ENCODE results near the gene DTX3L.

Gene DTX3L

DNA sequence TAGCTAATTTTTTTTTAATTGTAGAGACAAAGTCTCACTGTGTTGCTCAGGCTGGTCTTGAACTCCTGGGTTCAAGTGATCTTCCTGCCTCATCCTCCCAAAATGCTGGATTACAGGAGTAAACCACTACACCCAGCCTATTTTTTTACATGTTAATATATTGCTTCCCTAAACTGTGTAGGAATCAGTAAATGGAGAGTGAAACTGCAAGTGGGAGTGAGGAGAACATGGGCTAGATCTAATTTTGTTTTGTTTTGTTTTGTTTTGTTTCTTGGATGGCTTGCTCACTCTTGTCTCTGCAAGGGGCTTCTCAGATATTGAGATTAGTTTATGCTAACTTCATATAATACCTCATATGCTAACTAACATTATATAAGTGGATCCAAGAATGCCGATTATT, 44.8 kb downstream of the DTX3L start:
- no peak for DNase-seq

DNA sequence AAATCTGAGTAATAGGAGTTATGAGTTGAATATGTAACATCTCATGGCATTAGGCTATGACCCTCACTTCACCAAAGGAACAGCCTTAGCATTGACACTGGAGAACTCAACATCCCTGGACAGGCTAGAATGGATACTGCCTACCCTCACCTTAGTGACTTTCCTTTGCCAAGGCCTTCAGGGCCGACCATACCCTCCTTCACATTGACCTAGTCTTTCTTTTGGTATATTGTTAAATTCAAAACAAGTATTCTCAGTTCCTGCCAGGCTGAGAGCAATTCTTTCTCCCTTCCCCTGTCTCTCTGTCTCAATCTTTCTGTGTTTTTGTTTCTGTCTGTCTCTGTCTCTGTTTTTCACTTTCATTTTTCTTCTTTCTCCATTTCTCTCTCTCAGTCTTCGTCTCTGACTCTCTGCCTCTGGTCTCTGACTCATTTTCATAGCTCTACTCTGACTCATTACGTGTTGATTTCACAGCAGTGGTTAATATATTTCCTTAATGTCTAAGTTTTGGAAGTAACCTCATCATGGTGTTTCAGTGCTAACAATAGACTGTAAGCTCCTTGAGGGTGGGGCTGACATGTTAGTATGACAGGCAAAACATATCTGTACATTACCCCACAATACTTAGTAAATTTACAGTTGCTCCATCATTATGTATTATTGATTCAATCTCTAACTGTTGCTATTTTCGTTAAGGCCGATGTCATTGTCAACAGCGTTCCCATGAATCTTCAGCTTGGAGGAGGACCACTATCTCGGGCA, 45.8 kb downstream of the DTX3L start:
- DNase-seq, result no peak

DNA sequence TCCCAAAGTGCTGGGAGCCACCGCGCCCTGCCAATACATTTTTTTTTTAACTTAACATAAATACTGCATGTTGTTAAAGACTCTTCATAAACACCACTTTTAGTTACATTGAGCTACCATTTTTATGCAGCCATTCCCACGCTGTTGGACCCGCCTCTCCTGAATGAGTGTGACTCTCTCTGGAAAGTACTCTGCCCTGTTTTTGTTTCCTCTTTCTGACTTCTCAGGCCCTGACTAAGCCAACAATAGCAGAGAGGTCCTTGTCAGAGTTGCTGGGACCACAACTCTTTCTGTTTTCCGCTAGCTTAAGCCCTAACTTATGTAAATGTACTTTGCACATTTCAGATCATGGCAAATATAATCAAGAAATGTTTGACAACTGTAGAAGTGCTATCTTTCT, 48.6 kb downstream of the DTX3L start:
- no peak for DNase-seq

DNA sequence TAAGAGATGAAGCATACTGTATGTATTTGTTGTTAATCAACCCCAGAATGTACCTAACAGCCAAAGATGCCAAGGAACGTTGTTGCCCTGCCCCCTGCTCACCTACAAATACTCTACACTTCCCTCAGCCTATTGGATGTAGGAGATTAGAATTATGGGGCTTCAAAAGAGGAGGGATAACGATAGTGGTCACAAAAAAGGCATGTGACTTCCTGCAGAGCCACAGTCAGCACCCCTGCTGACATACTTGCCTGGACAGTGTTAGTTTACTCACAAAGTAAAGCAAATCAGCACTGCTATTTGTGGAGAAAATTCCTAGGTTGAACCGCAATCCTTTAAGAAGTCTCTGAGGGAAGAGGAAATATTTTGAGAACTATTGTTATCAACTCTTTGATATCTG, 51.2 kb downstream of the DTX3L start:
- no peak for DNase-seq

DNA sequence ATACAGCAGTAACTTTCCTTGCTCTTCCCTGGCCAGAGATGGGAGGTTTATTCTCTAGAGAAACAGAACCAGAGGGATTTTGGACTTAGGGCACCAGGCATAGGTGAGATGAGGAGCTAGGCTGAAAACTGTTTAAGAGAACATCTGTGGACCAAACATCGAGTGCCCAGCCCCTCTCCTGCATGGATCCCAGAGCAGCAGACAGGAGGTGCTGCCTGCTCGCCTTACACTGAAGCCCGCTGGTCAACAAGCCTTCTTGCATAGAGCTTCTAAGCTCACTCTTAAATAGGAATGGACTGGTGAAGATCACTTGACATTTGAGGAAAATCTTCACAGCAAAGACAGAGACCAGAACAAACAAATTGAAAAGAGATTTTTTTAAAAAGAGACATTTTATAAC, 54.5 kb downstream of the DTX3L start:
- no peak for DNase-seq

- DNase-seq, result no peak
Measured at GRCh38 chr3:122619040-122619439, 54.9 kb downstream of the DTX3L start.

GRCh38 chr3:122620399-122620798, 56.3 kb downstream of the DTX3L start:
- DNase-seq, result no peak

DNA sequence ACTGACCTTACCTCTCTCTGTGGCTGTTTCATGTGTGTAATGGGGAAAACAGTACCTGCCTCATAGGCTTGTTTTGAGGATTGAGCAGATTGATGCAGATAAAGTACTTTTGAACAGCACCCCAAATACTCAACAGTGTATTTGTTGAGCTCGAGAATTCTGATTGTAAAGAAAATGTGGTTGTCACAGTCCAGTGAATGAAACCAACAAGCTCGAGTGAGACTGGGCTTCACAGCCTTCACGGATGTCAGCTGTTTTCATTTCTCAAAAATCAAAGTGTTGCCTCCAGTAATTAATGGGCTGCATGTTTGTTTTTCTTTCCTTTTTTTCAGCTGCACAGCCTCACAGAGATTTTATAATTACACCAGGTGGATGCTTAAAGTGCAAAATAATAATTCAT, 57.0 kb downstream of the DTX3L start:
- no peak for DNase-seq

DNA sequence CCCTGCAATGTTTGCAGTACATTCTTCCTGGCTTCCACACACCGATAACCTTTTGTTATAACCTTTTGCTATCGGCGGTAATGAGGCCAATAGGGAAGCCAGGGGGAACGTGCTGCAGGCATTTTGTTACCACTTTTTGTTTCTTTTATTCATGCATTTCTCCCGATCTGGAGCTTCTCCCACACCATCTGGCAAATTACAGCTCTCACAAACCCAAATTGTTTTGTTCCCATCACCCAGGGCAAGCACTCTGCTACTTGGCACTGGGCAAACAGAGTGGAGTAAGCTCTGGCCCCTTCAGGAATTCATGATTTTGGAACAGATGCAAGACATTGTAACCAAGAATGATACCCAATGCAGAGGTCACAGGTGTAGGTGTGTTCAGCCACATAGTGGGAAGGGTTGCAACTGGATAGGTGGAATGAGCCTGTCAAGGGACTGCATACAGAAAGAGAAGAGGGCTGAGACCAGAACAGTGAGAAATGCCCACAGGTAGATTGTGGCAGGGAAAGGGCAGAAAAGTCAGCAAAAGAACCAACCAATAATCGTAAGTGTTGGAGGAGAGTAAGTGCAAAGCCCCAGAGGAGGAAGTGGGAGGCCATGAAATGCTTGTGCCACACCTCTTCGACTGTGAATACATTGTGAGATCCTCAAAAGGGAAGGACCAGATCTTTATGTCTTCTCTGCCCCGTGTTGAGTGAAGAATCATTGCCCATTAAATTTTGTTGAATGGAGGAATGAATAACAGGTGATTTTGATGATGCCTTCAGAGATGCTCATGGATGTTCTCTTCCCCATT, 59.1 kb downstream of the DTX3L start:
- DNase-seq, result no peak

Data from eye (tissue), 1 donor.